WTC11 (cell line): ENCODE measurements around the gene CDK8. TPM values are rescaled to one million over a fixed set of nuclear protein-coding genes. Genes with fewer than 3 reads are reported as not detected.

Source experiments
- ATAC-seq: fragments of 200-7000 bp; cut with Tn5 transposase; 2 replicates; pipeline ENCODE4 v1.10.0; 2021; ENCODE audit warnings: mild to moderate bottlenecking, moderate library complexity
- CTCF ChIA-PET: fragments of 300-600 bp; sonication (Branson Sonifier 250); formaldehyde crosslinking; loops from one replicate; lab custom pipeline; 2021; ENCODE audit warnings: antibody characterized with exemption; lab: Charles Lee
- POLR2A ChIA-PET: fragments of 350-600 bp; sonication (Branson Sonifier 250); formaldehyde crosslinking; loops from one replicate; lab custom pipeline; 2021; ENCODE audit warnings: antibody characterized with exemption; lab: Charles Lee
- DNase-seq: peaks from one replicate; pipeline ENCODE4 v3.0.0; 2021; ENCODE audit warnings: low spot score
- H3K27ac Mint-ChIP-seq: 2 replicates; pipeline ENCODE4 v1.8.0; 2021; ENCODE audit warnings: mixed read lengths
- H3K27me3 Mint-ChIP-seq: 2 replicates; pipeline ENCODE4 v1.8.0; 2021; ENCODE audit warnings: low read depth, mild to moderate bottlenecking, moderate library complexity, mixed read lengths
- H3K36me3 Mint-ChIP-seq: 2 replicates; pipeline ENCODE4 v1.8.0; 2021; ENCODE audit warnings: mixed read lengths
- H3K4me1 Mint-ChIP-seq: 2 replicates; pipeline ENCODE4 v1.8.0; 2022; ENCODE audit warnings: mixed read lengths
- H3K4me3 Mint-ChIP-seq: 2 replicates; pipeline ENCODE4 v1.8.0; 2021; ENCODE audit warnings: mild to moderate bottlenecking, moderate library complexity, mixed read lengths
- H3K9me3 Mint-ChIP-seq: 2 replicates; pipeline ENCODE4 v1.8.0; 2021; ENCODE audit warnings: mixed read lengths
- FOXJ3 ChIP-seq: sonication (generic); formaldehyde crosslinking; IDR thresholded peaks from 2 replicates; pipeline ENCODE4 v1.9.0; 2021; ENCODE audit warnings: missing genetic modification reagents, mild to moderate bottlenecking, borderline replicate concordance
- FOXP1 ChIP-seq: sonication (generic); formaldehyde crosslinking; IDR thresholded peaks from 2 replicates; pipeline ENCODE4 v1.8.0; 2022; ENCODE audit warnings: missing genetic modification reagents, mild to moderate bottlenecking, moderate library complexity, borderline replicate concordance
- GABPB1 ChIP-seq: sonication (generic); formaldehyde crosslinking; IDR thresholded peaks from 2 replicates; pipeline ENCODE4 v1.8.1; 2023; ENCODE audit warnings: mild to moderate bottlenecking, missing genetic modification reagents
- HMGA2 ChIP-seq: fragments of 250-450 bp; sonication (Bioruptor Pico); IDR thresholded peaks from 2 replicates; pipeline ENCODE4 v1.4.0; 2021; ENCODE audit warnings: mild to moderate bottlenecking, moderate library complexity
- KAT7 ChIP-seq: sonication (generic); formaldehyde crosslinking; IDR thresholded peaks from 2 replicates; pipeline ENCODE4 v1.8.1; 2023; ENCODE audit warnings: missing genetic modification reagents, mild to moderate bottlenecking, borderline replicate concordance
- NR1H2 ChIP-seq: sonication (generic); formaldehyde crosslinking; IDR thresholded peaks from 2 replicates; pipeline ENCODE4 v1.9.0; 2021; ENCODE audit warnings: mild to moderate bottlenecking, moderate library complexity, missing genetic modification reagents
- SMAD4 ChIP-seq: sonication (generic); formaldehyde crosslinking; IDR thresholded peaks from 2 replicates; pipeline ENCODE4 v1.8.0; 2022; ENCODE audit warnings: mild to moderate bottlenecking, missing genetic modification reagents
- TEAD4 ChIP-seq: sonication (generic); formaldehyde crosslinking; IDR thresholded peaks from 2 replicates; pipeline ENCODE4 v1.8.0; 2022; ENCODE audit warnings: mild to moderate bottlenecking, missing genetic modification reagents
- total RNA-seq: library from RNA; stranded (reverse); gene quantifications from 3 replicates; pipeline ENCODE4 v1.2.3, GENCODE V29; 2021
- TF ChIP-seq, protein P1 (sequence below): sonication (generic); formaldehyde crosslinking; IDR thresholded peaks from 2 replicates; pipeline ENCODE4 v1.8.0; 2022; ENCODE audit warnings: mild to moderate bottlenecking, missing genetic modification reagents
- TF ChIP-seq, protein P2 (sequence below): fragments of 250-450 bp; sonication (Bioruptor Pico); conservative IDR thresholded peaks from 2 replicates; pipeline ENCODE4 v1.9.0; 2021; ENCODE audit warnings: mild to moderate bottlenecking
- TF ChIP-seq, protein P3 (sequence below): sonication (generic); formaldehyde crosslinking; IDR thresholded peaks from 2 replicates; pipeline ENCODE4 v1.8.0; 2022; ENCODE audit warnings: missing genetic modification reagents
- TF ChIP-seq, protein P4 (sequence below): sonication (generic); formaldehyde crosslinking; IDR thresholded peaks from 2 replicates; pipeline ENCODE4 v1.8.0; 2022; ENCODE audit warnings: mild to moderate bottlenecking, missing genetic modification reagents
- TF ChIP-seq, protein P5 (sequence below): sonication (generic); formaldehyde crosslinking; conservative IDR thresholded peaks from 2 replicates; pipeline ENCODE4 v1.8.1; 2023; ENCODE audit warnings: mild to moderate bottlenecking, low read depth, missing genetic modification reagents, moderate library complexity
- TF ChIP-seq, protein P6 (sequence below): fragments of 250-450 bp; sonication (Bioruptor Pico); IDR thresholded peaks from 2 replicates; pipeline ENCODE4 v1.9.0; 2021; ENCODE audit warnings: moderate library complexity, mild to moderate bottlenecking, inconsistent platforms, borderline replicate concordance
- TF ChIP-seq, protein P7 (sequence below): sonication (generic); formaldehyde crosslinking; IDR thresholded peaks from 2 replicates; pipeline ENCODE4 v1.8.1; 2023; ENCODE audit warnings: mild to moderate bottlenecking, missing genetic modification reagents, borderline replicate concordance
- TF ChIP-seq, protein P8 (sequence below): sonication (generic); formaldehyde crosslinking; IDR thresholded peaks from 2 replicates; pipeline ENCODE4 v1.8.1; 2022; ENCODE audit warnings: mild to moderate bottlenecking, missing genetic modification reagents, moderate library complexity, borderline replicate concordance

The CDK8 gene
- total RNA-seq, 1 experiment from 2014 or later, result 21.4 TPM

DNA sequence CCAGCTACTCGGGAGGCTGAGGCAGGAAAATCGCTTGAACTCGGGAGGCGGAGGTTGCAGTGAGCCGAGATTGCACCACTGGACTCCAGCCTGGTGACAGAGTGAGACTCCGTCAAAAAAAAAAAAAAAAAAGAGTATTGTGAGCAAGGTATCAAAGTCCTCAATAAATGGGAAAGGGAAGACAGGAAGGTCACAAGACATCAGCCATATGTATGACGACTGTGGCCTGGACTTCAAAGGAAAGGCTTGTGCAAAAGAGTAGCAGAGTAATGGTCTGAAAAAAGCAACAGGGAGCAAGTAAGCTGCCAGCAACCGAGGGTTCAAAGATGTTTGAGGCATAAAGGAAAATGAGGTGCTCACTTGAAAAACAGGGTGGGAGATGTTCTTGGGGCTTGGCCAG, 187.5 kb downstream of the CDK8 start:
- ChIA-PET CTCF (no interaction called here), POLR2A (interaction anchor here (0.7 kb wide), 1 partner anchor 38 kb away, joined by 3 read pairs; no protein-coding TSS in a partner anchor)
- Mint-ChIP-seq H3K36me3 (peaks cover 20% of the 10 kb centered on the region), H3K27ac (no peak overlapping the region), H3K9me3 (peaks cover 21% of the 10 kb centered on the region), H3K4me3 (no peak overlapping the region), H3K4me1 (no peaks in the 10 kb centered on the region), H3K27me3 (no peaks in the 10 kb centered on the region; the same call in 1 of the 2 replicates)
- DNase-seq (no peak), ATAC-seq (no peak)
- TF ChIP-seq, protein P1, sequence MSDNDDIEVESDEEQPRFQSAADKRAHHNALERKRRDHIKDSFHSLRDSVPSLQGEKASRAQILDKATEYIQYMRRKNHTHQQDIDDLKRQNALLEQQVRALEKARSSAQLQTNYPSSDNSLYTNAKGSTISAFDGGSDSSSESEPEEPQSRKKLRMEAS, result no peak
- TF ChIP-seq, protein P2, sequence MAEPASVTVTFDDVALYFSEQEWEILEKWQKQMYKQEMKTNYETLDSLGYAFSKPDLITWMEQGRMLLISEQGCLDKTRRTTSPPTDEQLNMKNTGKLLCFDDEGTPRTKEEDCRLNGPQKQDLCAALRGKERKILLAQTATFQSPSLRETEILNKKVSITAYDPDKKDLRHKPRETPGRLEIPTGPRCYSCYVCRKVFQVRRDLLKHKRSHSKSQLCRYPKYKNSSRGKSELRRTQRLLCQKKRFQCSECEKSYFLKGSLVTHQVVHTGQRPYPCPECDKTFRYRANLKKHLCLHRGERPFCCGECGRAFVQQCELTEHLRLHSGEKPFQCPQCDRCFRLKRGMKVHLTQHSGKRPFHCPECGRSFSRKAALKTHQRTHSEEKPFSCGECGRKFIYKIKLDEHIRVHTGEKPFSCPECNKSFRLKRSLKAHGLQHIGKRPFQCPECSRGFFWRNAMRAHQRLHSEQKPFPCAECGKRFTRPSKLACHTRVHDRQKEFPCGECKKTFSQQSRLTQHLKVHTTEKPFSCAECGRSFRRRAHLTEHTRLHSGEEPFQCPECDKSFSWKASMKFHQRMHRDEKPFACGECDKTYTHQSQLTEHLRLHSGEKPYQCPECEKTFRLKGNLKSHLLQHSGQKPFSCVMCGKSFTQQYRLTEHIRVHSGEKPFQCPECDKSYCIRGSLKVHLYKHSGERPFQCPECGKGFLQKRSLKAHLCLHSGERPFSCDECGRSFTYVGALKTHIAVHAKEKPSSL (CRISPR knock-in tag), result no peak
- TF ChIP-seq HMGA2, result no peak
- TF ChIP-seq KAT7, result no peak
- TF ChIP-seq, protein P3, sequence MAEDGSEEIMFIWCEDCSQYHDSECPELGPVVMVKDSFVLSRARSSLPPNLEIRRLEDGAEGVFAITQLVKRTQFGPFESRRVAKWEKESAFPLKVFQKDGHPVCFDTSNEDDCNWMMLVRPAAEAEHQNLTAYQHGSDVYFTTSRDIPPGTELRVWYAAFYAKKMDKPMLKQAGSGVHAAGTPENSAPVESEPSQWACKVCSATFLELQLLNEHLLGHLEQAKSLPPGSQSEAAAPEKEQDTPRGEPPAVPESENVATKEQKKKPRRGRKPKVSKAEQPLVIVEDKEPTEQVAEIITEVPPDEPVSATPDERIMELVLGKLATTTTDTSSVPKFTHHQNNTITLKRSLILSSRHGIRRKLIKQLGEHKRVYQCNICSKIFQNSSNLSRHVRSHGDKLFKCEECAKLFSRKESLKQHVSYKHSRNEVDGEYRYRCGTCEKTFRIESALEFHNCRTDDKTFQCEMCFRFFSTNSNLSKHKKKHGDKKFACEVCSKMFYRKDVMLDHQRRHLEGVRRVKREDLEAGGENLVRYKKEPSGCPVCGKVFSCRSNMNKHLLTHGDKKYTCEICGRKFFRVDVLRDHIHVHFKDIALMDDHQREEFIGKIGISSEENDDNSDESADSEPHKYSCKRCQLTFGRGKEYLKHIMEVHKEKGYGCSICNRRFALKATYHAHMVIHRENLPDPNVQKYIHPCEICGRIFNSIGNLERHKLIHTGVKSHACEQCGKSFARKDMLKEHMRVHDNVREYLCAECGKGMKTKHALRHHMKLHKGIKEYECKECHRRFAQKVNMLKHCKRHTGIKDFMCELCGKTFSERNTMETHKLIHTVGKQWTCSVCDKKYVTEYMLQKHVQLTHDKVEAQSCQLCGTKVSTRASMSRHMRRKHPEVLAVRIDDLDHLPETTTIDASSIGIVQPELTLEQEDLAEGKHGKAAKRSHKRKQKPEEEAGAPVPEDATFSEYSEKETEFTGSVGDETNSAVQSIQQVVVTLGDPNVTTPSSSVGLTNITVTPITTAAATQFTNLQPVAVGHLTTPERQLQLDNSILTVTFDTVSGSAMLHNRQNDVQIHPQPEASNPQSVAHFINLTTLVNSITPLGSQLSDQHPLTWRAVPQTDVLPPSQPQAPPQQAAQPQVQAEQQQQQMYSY (CRISPR knock-in tag), result no peak
- TF ChIP-seq SMAD4 (CRISPR knock-in tag), result no peak
- TF ChIP-seq, protein P4, sequence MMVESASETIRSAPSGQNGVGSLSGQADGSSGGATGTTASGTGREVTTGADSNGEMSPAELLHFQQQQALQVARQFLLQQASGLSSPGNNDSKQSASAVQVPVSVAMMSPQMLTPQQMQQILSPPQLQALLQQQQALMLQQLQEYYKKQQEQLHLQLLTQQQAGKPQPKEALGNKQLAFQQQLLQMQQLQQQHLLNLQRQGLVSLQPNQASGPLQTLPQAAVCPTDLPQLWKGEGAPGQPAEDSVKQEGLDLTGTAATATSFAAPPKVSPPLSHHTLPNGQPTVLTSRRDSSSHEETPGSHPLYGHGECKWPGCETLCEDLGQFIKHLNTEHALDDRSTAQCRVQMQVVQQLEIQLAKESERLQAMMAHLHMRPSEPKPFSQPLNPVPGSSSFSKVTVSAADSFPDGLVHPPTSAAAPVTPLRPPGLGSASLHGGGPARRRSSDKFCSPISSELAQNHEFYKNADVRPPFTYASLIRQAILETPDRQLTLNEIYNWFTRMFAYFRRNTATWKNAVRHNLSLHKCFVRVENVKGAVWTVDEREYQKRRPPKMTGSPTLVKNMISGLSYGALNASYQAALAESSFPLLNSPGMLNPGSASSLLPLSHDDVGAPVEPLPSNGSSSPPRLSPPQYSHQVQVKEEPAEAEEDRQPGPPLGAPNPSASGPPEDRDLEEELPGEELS (CRISPR knock-in tag), result no peak
- TF ChIP-seq GABPB1 (CRISPR knock-in tag), result no peak
- TF ChIP-seq NR1H2 (CRISPR knock-in tag), result no peak
- TF ChIP-seq, protein P5, sequence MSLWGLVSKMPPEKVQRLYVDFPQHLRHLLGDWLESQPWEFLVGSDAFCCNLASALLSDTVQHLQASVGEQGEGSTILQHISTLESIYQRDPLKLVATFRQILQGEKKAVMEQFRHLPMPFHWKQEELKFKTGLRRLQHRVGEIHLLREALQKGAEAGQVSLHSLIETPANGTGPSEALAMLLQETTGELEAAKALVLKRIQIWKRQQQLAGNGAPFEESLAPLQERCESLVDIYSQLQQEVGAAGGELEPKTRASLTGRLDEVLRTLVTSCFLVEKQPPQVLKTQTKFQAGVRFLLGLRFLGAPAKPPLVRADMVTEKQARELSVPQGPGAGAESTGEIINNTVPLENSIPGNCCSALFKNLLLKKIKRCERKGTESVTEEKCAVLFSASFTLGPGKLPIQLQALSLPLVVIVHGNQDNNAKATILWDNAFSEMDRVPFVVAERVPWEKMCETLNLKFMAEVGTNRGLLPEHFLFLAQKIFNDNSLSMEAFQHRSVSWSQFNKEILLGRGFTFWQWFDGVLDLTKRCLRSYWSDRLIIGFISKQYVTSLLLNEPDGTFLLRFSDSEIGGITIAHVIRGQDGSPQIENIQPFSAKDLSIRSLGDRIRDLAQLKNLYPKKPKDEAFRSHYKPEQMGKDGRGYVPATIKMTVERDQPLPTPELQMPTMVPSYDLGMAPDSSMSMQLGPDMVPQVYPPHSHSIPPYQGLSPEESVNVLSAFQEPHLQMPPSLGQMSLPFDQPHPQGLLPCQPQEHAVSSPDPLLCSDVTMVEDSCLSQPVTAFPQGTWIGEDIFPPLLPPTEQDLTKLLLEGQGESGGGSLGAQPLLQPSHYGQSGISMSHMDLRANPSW (CRISPR knock-in tag), result no peak
- TF ChIP-seq, protein P6, sequence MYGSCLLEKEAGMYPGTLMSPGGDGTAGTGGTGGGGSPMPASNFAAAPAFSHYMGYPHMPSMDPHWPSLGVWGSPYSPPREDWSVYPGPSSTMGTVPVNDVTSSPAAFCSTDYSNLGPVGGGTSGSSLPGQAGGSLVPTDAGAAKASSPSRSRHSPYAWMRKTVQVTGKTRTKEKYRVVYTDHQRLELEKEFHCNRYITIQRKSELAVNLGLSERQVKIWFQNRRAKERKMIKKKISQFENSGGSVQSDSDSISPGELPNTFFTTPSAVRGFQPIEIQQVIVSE (CRISPR knock-in tag), result no peak
- TF ChIP-seq, protein P7, sequence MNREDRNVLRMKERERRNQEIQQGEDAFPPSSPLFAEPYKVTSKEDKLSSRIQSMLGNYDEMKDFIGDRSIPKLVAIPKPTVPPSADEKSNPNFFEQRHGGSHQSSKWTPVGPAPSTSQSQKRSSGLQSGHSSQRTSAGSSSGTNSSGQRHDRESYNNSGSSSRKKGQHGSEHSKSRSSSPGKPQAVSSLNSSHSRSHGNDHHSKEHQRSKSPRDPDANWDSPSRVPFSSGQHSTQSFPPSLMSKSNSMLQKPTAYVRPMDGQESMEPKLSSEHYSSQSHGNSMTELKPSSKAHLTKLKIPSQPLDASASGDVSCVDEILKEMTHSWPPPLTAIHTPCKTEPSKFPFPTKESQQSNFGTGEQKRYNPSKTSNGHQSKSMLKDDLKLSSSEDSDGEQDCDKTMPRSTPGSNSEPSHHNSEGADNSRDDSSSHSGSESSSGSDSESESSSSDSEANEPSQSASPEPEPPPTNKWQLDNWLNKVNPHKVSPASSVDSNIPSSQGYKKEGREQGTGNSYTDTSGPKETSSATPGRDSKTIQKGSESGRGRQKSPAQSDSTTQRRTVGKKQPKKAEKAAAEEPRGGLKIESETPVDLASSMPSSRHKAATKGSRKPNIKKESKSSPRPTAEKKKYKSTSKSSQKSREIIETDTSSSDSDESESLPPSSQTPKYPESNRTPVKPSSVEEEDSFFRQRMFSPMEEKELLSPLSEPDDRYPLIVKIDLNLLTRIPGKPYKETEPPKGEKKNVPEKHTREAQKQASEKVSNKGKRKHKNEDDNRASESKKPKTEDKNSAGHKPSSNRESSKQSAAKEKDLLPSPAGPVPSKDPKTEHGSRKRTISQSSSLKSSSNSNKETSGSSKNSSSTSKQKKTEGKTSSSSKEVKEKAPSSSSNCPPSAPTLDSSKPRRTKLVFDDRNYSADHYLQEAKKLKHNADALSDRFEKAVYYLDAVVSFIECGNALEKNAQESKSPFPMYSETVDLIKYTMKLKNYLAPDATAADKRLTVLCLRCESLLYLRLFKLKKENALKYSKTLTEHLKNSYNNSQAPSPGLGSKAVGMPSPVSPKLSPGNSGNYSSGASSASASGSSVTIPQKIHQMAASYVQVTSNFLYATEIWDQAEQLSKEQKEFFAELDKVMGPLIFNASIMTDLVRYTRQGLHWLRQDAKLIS (CRISPR knock-in tag), result no peak
- no peak for TF ChIP-seq TEAD4 (CRISPR knock-in tag)
- no peak for TF ChIP-seq FOXP1 (CRISPR knock-in tag)
- TF ChIP-seq, protein P8, sequence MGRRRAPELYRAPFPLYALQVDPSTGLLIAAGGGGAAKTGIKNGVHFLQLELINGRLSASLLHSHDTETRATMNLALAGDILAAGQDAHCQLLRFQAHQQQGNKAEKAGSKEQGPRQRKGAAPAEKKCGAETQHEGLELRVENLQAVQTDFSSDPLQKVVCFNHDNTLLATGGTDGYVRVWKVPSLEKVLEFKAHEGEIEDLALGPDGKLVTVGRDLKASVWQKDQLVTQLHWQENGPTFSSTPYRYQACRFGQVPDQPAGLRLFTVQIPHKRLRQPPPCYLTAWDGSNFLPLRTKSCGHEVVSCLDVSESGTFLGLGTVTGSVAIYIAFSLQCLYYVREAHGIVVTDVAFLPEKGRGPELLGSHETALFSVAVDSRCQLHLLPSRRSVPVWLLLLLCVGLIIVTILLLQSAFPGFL, result no peak
- TF ChIP-seq FOXJ3 (CRISPR knock-in tag), result no peak
